MCF 10A (cell line): ENCODE results near the gene PHLPP1. TPM values are rescaled to one million over a fixed set of nuclear protein-coding genes. Genes with fewer than 3 reads are reported as not detected.

Experiments
- BruUV-seq: library from RNA; stranded (reverse); fragments of 400-500 nt; replicated peaks from 2 replicates; lab custom pipeline; 2021; lab: Mats Ljungman, UMichigan
- CTCF ChIA-PET: fragments of 300-600 bp; sonication (Branson Sonifier 250); formaldehyde crosslinking; extraction: SDS; loops from one replicate; lab custom pipeline; 2021; ENCODE audit warnings: antibody characterized with exemption, inconsistent platforms; lab: Yijun Ruan, JAX
- POLR2A ChIA-PET: fragments of 300-600, 350-650 bp; sonication (Branson Sonifier 250); formaldehyde crosslinking; extraction: SDS; loops from one replicate; lab custom pipeline; 2020; ENCODE audit warnings: antibody characterized with exemption, inconsistent platforms; lab: Yijun Ruan, JAX
- DNase-seq: peaks from one replicate; pipeline ENCODE4 v3.0.0-alpha.2; 2018; ENCODE audit not compliant: unreplicated experiment
- H3K27ac Mint-ChIP-seq: one replicate; pipeline ENCODE4 v1.8.0; 2022; ENCODE audit warnings: mild to moderate bottlenecking, low read depth, mixed read lengths; ENCODE audit not compliant: unreplicated experiment
- H3K27me3 Mint-ChIP-seq: one replicate; pipeline ENCODE4 v1.8.0; 2022; ENCODE audit warnings: mixed read lengths; ENCODE audit not compliant: insufficient read depth, unreplicated experiment
- H3K36me3 Mint-ChIP-seq: one replicate; pipeline ENCODE4 v1.8.0; 2022; ENCODE audit warnings: mild to moderate bottlenecking, moderate library complexity, mixed read lengths; ENCODE audit not compliant: insufficient read depth, unreplicated experiment
- H3K4me1 Mint-ChIP-seq: one replicate; pipeline ENCODE4 v1.8.0; 2022; ENCODE audit warnings: mixed read lengths; ENCODE audit not compliant: insufficient read depth, unreplicated experiment
- H3K4me3 Mint-ChIP-seq: one replicate; pipeline ENCODE4 v1.8.0; 2022; ENCODE audit warnings: mild to moderate bottlenecking, moderate library complexity, mixed read lengths; ENCODE audit not compliant: unreplicated experiment
- H3K9me3 Mint-ChIP-seq: one replicate; pipeline ENCODE4 v1.8.0; 2022; ENCODE audit warnings: mixed read lengths; ENCODE audit not compliant: unreplicated experiment
- CTCF ChIP-seq: fragments of 200-600 bp; IDR thresholded peaks from one replicate; pipeline ENCODE4 v1.8.0; 2022; ENCODE audit warnings: antibody characterized with exemption, mild to moderate bottlenecking; ENCODE audit not compliant: unreplicated experiment
- intact Hi-C: fragments of 100-400 bp; cut with micrococcal nuclease; formaldehyde crosslinking; loops from 2 replicates; pipeline ENCODE4 v1.14.1; 2022
- total RNA-seq: library from RNA; stranded (reverse); gene quantifications from 2 replicates; pipeline ENCODE4 v1.2.3, GENCODE V29; 2022

Gene PHLPP1
- total RNA-seq, 1 experiment from 2014 or later: 13.1 TPM

- no peak overlapping the region for H3K4me3 Mint-ChIP-seq
- H3K4me1 Mint-ChIP-seq: peaks cover 17% of the 10 kb centered on the region
- no peak for TF ChIP-seq CTCF
- BruUV-seq: no TSS peak
- ChIA-PET POLR2A (no interaction called here), CTCF (no interaction called here)
- intact Hi-C loops: no loop called here
- DNase-seq: no peak
- no peak overlapping the region for H3K27ac Mint-ChIP-seq
- no peaks in the 10 kb centered on the region for H3K36me3 Mint-ChIP-seq
- H3K9me3 Mint-ChIP-seq: no peaks in the 10 kb centered on the region
- no peaks in the 10 kb centered on the region for H3K27me3 Mint-ChIP-seq
Observed at GRCh38 chr18:62812876-62813275, 97.5 kb downstream of the PHLPP1 start.

GRCh38 chr18:62814132-62814759 is 98.9 kb downstream of the PHLPP1 start:
- no peak overlapping the region for H3K27ac Mint-ChIP-seq
- peaks cover 12% of the 10 kb centered on the region for H3K4me1 Mint-ChIP-seq
- no peaks in the 10 kb centered on the region for H3K36me3 Mint-ChIP-seq
- intact Hi-C loops: no loop called here
- CTCF ChIA-PET: interaction anchor here (0.5 to 2.1 kb wide), 5 partner anchors 11 to 237 kb away, joined by 3 to 12 read pairs (median 3); no protein-coding TSS in a partner anchor
- no TSS peak for BruUV-seq
- H3K27me3 Mint-ChIP-seq: no peaks in the 10 kb centered on the region
- TF ChIP-seq CTCF: no peak
- POLR2A ChIA-PET: interaction anchor here (0.6 to 1.4 kb wide), 8 partner anchors 11 to 125 kb away, joined by 3 to 5 read pairs (median 4); partner anchors contain the start of gene PHLPP1
- H3K4me3 Mint-ChIP-seq: no peak overlapping the region
- DNase-seq: no peak
- no peaks in the 10 kb centered on the region for H3K9me3 Mint-ChIP-seq

GRCh38 chr18:62825382-62825781 is 110.0 kb downstream of the PHLPP1 start:
- ChIA-PET POLR2A (no interaction called here), CTCF (interaction anchor here (0.7 kb wide), 1 partner anchor 42 kb away, joined by 3 read pairs; no protein-coding TSS in a partner anchor)
- no TSS peak for BruUV-seq
- no peak overlapping the region for H3K27ac Mint-ChIP-seq
- no peaks in the 10 kb centered on the region for H3K27me3 Mint-ChIP-seq
- no peak for TF ChIP-seq CTCF
- H3K36me3 Mint-ChIP-seq: no peaks in the 10 kb centered on the region
- no peaks in the 10 kb centered on the region for H3K9me3 Mint-ChIP-seq
- no peak overlapping the region for H3K4me3 Mint-ChIP-seq
- intact Hi-C loops: no loop called here
- no peak for DNase-seq
- H3K4me1 Mint-ChIP-seq: no peaks in the 10 kb centered on the region

GRCh38 chr18:62827397-62827796 is 112.1 kb downstream of the PHLPP1 start:
- DNase-seq: no peak
- H3K27me3 Mint-ChIP-seq: no peaks in the 10 kb centered on the region
- H3K4me3 Mint-ChIP-seq: no peak overlapping the region
- POLR2A ChIA-PET: interaction anchor here (0.6 kb wide), 1 partner anchor 51 kb away, joined by 3 read pairs; no protein-coding TSS in a partner anchor
- H3K4me1 Mint-ChIP-seq: no peaks in the 10 kb centered on the region
- H3K27ac Mint-ChIP-seq: no peak overlapping the region
- H3K9me3 Mint-ChIP-seq: no peaks in the 10 kb centered on the region
- CTCF ChIA-PET: no interaction called here
- no TSS peak for BruUV-seq
- H3K36me3 Mint-ChIP-seq: no peaks in the 10 kb centered on the region
- TF ChIP-seq CTCF: no peak
- intact Hi-C loops: no loop called here
